WTC11 (cell line): ENCODE data around the gene STARD13. TPM values are rescaled to one million over a fixed set of nuclear protein-coding genes. Genes with fewer than 3 reads are reported as not detected.
A peak's percentile ranks its signal among the peaks of the same experiment; 100 is the strongest.

Experiments used
- ATAC-seq: fragments of 200-7000 bp; cut with Tn5 transposase; 2 replicates; pipeline ENCODE4 v1.10.0; 2021; ENCODE audit warnings: mild to moderate bottlenecking, moderate library complexity
- CTCF ChIA-PET: fragments of 300-600 bp; sonication (Branson Sonifier 250); formaldehyde crosslinking; loops from one replicate; lab custom pipeline; 2021; ENCODE audit warnings: antibody characterized with exemption; lab: Charles Lee
- POLR2A ChIA-PET: fragments of 350-600 bp; sonication (Branson Sonifier 250); formaldehyde crosslinking; loops from one replicate; lab custom pipeline; 2021; ENCODE audit warnings: antibody characterized with exemption; lab: Charles Lee
- DNase-seq: peaks from one replicate; pipeline ENCODE4 v3.0.0; 2021; ENCODE audit warnings: low spot score
- H3K27ac Mint-ChIP-seq: 2 replicates; pipeline ENCODE4 v1.8.0; 2021; ENCODE audit warnings: mixed read lengths
- H3K27me3 Mint-ChIP-seq: 2 replicates; pipeline ENCODE4 v1.8.0; 2021; ENCODE audit warnings: low read depth, mild to moderate bottlenecking, moderate library complexity, mixed read lengths
- H3K36me3 Mint-ChIP-seq: 2 replicates; pipeline ENCODE4 v1.8.0; 2021; ENCODE audit warnings: mixed read lengths
- H3K4me1 Mint-ChIP-seq: 2 replicates; pipeline ENCODE4 v1.8.0; 2022; ENCODE audit warnings: mixed read lengths
- H3K4me3 Mint-ChIP-seq: 2 replicates; pipeline ENCODE4 v1.8.0; 2021; ENCODE audit warnings: mild to moderate bottlenecking, moderate library complexity, mixed read lengths
- H3K9me3 Mint-ChIP-seq: 2 replicates; pipeline ENCODE4 v1.8.0; 2021; ENCODE audit warnings: mixed read lengths
- EMX1 ChIP-seq: fragments of 250-450 bp; sonication (Bioruptor Pico); IDR thresholded peaks from 2 replicates; pipeline ENCODE4 v1.8.0; 2021; ENCODE audit warnings: mild to moderate bottlenecking
- GABPB1 ChIP-seq: sonication (generic); formaldehyde crosslinking; IDR thresholded peaks from 2 replicates; pipeline ENCODE4 v1.8.1; 2023; ENCODE audit warnings: mild to moderate bottlenecking, missing genetic modification reagents
- GRHL2 ChIP-seq: fragments of 250-450 bp; sonication (Bioruptor Pico); IDR thresholded peaks from 2 replicates; pipeline ENCODE4 v1.8.0; 2022; ENCODE audit warnings: mild to moderate bottlenecking, moderate library complexity; ENCODE audit not compliant: insufficient replicate concordance, severe bottlenecking
- JAZF1 ChIP-seq: fragments of 250-450 bp; sonication (Bioruptor Pico); IDR thresholded peaks from 2 replicates; pipeline ENCODE4 v1.9.0; 2021; ENCODE audit warnings: moderate library complexity, mild to moderate bottlenecking, inconsistent platforms
- JUN ChIP-seq: sonication (generic); formaldehyde crosslinking; IDR thresholded peaks from 2 replicates; pipeline ENCODE4 v1.8.0; 2023; ENCODE audit warnings: mild to moderate bottlenecking, missing genetic modification reagents
- KAT7 ChIP-seq: sonication (generic); formaldehyde crosslinking; IDR thresholded peaks from 2 replicates; pipeline ENCODE4 v1.8.1; 2023; ENCODE audit warnings: missing genetic modification reagents, mild to moderate bottlenecking, borderline replicate concordance
- NFATC4 ChIP-seq: fragments of 250-450 bp; sonication (Bioruptor Pico); IDR thresholded peaks from 2 replicates; pipeline ENCODE4 v1.9.0; 2021; ENCODE audit warnings: mild to moderate bottlenecking
- NFYB ChIP-seq: sonication (generic); formaldehyde crosslinking; conservative IDR thresholded peaks from 2 replicates; pipeline ENCODE4 v1.8.0; 2022; ENCODE audit warnings: low read depth, missing genetic modification reagents
- SOX15 ChIP-seq: fragments of 250-450 bp; sonication (Bioruptor Pico); IDR thresholded peaks from 2 replicates; pipeline ENCODE4 v1.9.0; 2021; ENCODE audit warnings: mild to moderate bottlenecking
- ZNF138 ChIP-seq: sonication (generic); formaldehyde crosslinking; conservative IDR thresholded peaks from 2 replicates; pipeline ENCODE4 v1.8.1; 2022; ENCODE audit warnings: mild to moderate bottlenecking, moderate library complexity, missing genetic modification reagents
- ZNF416 ChIP-seq: fragments of 250-450 bp; sonication (Bioruptor Pico); IDR thresholded peaks from 2 replicates; pipeline ENCODE4 v1.9.0; 2021; ENCODE audit warnings: mild to moderate bottlenecking, inconsistent platforms
- ZNF671 ChIP-seq: fragments of 250-450 bp; sonication (Bioruptor Pico); IDR thresholded peaks from 2 replicates; pipeline ENCODE4 v1.8.0; 2021; ENCODE audit warnings: mild to moderate bottlenecking
- total RNA-seq: library from RNA; stranded (reverse); gene quantifications from 3 replicates; pipeline ENCODE4 v1.2.3, GENCODE V29; 2021
- TF ChIP-seq, protein P1 (sequence below): sonication (generic); formaldehyde crosslinking; IDR thresholded peaks from 2 replicates; pipeline ENCODE4 v1.8.0; 2023; ENCODE audit warnings: missing genetic modification reagents, mild to moderate bottlenecking, borderline replicate concordance
- TF ChIP-seq, protein P2 (sequence below): fragments of 250-450 bp; sonication (Bioruptor Pico); IDR thresholded peaks from 2 replicates; pipeline ENCODE4 v1.9.0; 2021; ENCODE audit warnings: mild to moderate bottlenecking
- TF ChIP-seq, protein P3 (sequence below): sonication (generic); formaldehyde crosslinking; IDR thresholded peaks from 2 replicates; pipeline ENCODE4 v1.8.0; 2022; ENCODE audit warnings: mild to moderate bottlenecking, missing genetic modification reagents
- TF ChIP-seq, protein P4 (sequence below): fragments of 250-450 bp; sonication (Bioruptor Pico); IDR thresholded peaks from 2 replicates; pipeline ENCODE4 v2.1.2; 2022; ENCODE audit warnings: mild to moderate bottlenecking, moderate library complexity
- TF ChIP-seq, protein P5 (sequence below): sonication (generic); formaldehyde crosslinking; IDR thresholded peaks from 2 replicates; pipeline ENCODE4 v1.8.1; 2023; ENCODE audit warnings: mild to moderate bottlenecking, moderate library complexity, missing genetic modification reagents

The STARD13 gene
- total RNA-seq, 1 experiment from 2014 or later: 4.4 TPM

- TF ChIP-seq, protein P1, sequence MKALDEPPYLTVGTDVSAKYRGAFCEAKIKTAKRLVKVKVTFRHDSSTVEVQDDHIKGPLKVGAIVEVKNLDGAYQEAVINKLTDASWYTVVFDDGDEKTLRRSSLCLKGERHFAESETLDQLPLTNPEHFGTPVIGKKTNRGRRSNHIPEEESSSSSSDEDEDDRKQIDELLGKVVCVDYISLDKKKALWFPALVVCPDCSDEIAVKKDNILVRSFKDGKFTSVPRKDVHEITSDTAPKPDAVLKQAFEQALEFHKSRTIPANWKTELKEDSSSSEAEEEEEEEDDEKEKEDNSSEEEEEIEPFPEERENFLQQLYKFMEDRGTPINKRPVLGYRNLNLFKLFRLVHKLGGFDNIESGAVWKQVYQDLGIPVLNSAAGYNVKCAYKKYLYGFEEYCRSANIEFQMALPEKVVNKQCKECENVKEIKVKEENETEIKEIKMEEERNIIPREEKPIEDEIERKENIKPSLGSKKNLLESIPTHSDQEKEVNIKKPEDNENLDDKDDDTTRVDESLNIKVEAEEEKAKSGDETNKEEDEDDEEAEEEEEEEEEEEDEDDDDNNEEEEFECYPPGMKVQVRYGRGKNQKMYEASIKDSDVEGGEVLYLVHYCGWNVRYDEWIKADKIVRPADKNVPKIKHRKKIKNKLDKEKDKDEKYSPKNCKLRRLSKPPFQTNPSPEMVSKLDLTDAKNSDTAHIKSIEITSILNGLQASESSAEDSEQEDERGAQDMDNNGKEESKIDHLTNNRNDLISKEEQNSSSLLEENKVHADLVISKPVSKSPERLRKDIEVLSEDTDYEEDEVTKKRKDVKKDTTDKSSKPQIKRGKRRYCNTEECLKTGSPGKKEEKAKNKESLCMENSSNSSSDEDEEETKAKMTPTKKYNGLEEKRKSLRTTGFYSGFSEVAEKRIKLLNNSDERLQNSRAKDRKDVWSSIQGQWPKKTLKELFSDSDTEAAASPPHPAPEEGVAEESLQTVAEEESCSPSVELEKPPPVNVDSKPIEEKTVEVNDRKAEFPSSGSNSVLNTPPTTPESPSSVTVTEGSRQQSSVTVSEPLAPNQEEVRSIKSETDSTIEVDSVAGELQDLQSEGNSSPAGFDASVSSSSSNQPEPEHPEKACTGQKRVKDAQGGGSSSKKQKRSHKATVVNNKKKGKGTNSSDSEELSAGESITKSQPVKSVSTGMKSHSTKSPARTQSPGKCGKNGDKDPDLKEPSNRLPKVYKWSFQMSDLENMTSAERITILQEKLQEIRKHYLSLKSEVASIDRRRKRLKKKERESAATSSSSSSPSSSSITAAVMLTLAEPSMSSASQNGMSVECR: no peak
- TF ChIP-seq, protein P2, sequence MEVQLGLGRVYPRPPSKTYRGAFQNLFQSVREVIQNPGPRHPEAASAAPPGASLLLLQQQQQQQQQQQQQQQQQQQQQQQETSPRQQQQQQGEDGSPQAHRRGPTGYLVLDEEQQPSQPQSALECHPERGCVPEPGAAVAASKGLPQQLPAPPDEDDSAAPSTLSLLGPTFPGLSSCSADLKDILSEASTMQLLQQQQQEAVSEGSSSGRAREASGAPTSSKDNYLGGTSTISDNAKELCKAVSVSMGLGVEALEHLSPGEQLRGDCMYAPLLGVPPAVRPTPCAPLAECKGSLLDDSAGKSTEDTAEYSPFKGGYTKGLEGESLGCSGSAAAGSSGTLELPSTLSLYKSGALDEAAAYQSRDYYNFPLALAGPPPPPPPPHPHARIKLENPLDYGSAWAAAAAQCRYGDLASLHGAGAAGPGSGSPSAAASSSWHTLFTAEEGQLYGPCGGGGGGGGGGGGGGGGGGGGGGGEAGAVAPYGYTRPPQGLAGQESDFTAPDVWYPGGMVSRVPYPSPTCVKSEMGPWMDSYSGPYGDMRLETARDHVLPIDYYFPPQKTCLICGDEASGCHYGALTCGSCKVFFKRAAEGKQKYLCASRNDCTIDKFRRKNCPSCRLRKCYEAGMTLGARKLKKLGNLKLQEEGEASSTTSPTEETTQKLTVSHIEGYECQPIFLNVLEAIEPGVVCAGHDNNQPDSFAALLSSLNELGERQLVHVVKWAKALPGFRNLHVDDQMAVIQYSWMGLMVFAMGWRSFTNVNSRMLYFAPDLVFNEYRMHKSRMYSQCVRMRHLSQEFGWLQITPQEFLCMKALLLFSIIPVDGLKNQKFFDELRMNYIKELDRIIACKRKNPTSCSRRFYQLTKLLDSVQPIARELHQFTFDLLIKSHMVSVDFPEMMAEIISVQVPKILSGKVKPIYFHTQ (CRISPR knock-in tag): no peak
- TF ChIP-seq ZNF671 (no peak), JAZF1 (CRISPR knock-in tag) (no peak), GABPB1 (CRISPR knock-in tag) (no peak), JUN (CRISPR knock-in tag) (no peak)
- TF ChIP-seq, protein P3, sequence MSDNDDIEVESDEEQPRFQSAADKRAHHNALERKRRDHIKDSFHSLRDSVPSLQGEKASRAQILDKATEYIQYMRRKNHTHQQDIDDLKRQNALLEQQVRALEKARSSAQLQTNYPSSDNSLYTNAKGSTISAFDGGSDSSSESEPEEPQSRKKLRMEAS (CRISPR knock-in tag): no peak
- TF ChIP-seq, protein P4, sequence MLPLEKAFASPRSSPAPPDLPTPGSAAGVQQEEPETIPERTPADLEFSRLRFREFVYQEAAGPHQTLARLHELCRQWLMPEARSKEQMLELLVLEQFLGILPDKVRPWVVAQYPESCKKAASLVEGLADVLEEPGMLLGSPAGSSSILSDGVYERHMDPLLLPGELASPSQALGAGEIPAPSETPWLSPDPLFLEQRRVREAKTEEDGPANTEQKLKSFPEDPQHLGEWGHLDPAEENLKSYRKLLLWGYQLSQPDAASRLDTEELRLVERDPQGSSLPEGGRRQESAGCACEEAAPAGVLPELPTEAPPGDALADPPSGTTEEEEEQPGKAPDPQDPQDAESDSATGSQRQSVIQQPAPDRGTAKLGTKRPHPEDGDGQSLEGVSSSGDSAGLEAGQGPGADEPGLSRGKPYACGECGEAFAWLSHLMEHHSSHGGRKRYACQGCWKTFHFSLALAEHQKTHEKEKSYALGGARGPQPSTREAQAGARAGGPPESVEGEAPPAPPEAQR (CRISPR knock-in tag): no peak
These were observed 67.1 kb downstream of the STARD13 start (continued) for GRCh38 chr13:33218426-33218825.

DNA sequence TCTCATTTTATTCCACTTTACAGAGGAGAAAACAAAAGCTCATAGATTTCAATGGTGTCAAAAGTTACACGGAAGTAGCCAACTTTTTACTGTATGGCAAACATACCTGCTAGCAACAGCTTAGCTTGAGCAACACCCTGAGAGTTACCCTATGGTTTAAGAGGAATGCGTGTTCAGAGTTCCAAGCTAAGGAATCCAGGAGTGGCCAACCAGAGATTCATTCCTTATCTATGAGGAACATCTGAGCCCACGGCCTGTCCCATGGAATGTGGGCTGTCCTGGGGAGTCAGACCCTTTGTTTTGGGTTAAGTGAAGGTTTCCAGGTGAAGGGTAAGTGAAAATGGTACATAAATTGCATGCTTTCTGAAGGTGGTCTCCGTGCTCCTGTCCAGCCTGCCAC lies 67.5 kb downstream of the STARD13 start:
- CTCF ChIA-PET: interaction anchor here (0.7 kb wide), 1 partner anchor 10 kb away, joined by 4 read pairs; no protein-coding TSS in a partner anchor
- ATAC-seq: peak; percentile 48; the same call in 1 of the 2 replicates
- Mint-ChIP-seq H3K4me1 (peaks cover 24% of the 10 kb centered on the region), H3K9me3 (no peaks in the 10 kb centered on the region), H3K4me3 (no peak overlapping the region), H3K27ac (0 out of 2 replicates have a peak overlapping the region, but pooled peaks have one; percentile 9), H3K36me3 (no peaks in the 10 kb centered on the region), H3K27me3 (no peaks in the 10 kb centered on the region)
- DNase-seq: no peak
- TF ChIP-seq NFATC4 (CRISPR knock-in tag) (no peak), GRHL2 (no peak), ZNF138 (CRISPR knock-in tag) (no peak), SOX15 (no peak), NFYB (CRISPR knock-in tag) (no peak), ZNF416 (no peak), EMX1 (no peak), KAT7 (CRISPR knock-in tag) (no peak)
- TF ChIP-seq, protein P5, sequence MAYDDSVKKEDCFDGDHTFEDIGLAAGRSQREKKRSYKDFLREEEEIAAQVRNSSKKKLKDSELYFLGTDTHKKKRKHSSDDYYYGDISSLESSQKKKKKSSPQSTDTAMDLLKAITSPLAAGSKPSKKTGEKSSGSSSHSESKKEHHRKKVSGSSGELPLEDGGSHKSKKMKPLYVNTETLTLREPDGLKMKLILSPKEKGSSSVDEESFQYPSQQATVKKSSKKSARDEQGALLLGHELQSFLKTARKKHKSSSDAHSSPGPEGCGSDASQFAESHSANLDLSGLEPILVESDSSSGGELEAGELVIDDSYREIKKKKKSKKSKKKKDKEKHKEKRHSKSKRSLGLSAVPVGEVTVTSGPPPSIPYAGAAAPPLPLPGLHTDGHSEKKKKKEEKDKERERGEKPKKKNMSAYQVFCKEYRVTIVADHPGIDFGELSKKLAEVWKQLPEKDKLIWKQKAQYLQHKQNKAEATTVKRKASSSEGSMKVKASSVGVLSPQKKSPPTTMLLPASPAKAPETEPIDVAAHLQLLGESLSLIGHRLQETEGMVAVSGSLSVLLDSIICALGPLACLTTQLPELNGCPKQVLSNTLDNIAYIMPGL (CRISPR knock-in tag): no peak
- TF ChIP-seq, protein P4 (CRISPR knock-in tag): no peak
- TF ChIP-seq, protein P2 (CRISPR knock-in tag): no peak
- POLR2A ChIA-PET: no interaction called here
